GM18508 (cell line): ENCODE results near the gene GCSAM.

ENCODE experiments used
- ATAC-seq: cut with Tn5 transposase; IDR thresholded peaks from one replicate; pipeline ENCODE4 v1.9.1; 2021; ENCODE audit warnings: moderate number of reproducible peaks; ENCODE audit not compliant: insufficient read depth, unreplicated experiment

Gene GCSAM

GRCh38 chr3:112132975-112133448 is at the start of gene GCSAM:
Gene GCSAM (minus strand): TSS chr3:112133248. CDS start chr3:112133120, 128 bp downstream.
- peak; percentile 57 for ATAC-seq

GRCh38 chr3:112175646-112176045 is 42.6 kb upstream of the GCSAM start:
- ATAC-seq, result no peak

GRCh38 chr3:112175037-112175436 is 42.0 kb upstream of the GCSAM start:
- no peak for ATAC-seq

- no peak for ATAC-seq
Measured at GRCh38 chr3:112171144-112171543, 38.1 kb upstream of the GCSAM start.

GRCh38 chr3:112170046-112170445 is 37.0 kb upstream of the GCSAM start:
- no peak for ATAC-seq

GRCh38 chr3:112167758-112168157 is 34.7 kb upstream of the GCSAM start:
- peak; percentile 72 for ATAC-seq

GRCh38 chr3:112149136-112149535 is 16.1 kb upstream of the GCSAM start:
- no peak for ATAC-seq

GRCh38 chr3:112143689-112144088 is 10.6 kb upstream of the GCSAM start:
- no peak for ATAC-seq

GRCh38 chr3:112143251-112143650 is 10.2 kb upstream of the GCSAM start:
- no peak for ATAC-seq

- ATAC-seq, result no peak
Measured at GRCh38 chr3:112141293-112141692, 8.2 kb upstream of the GCSAM start.

GRCh38 chr3:112140584-112140983 is 7.5 kb upstream of the GCSAM start:
- ATAC-seq, result no peak

GRCh38 chr3:112138219-112138969 is 5.3 kb upstream of the GCSAM start:
- no peak for ATAC-seq

- no peak for ATAC-seq
Measured at GRCh38 chr3:112137781-112138180, 4.7 kb upstream of the GCSAM start.

- ATAC-seq, result no peak
Measured at GRCh38 chr3:112136959-112137693, 4.1 kb upstream of the GCSAM start.

GRCh38 chr3:112136046-112136445 is 3.0 kb upstream of the GCSAM start:
- no peak for ATAC-seq

GRCh38 chr3:112134335-112135124 is 1.5 kb upstream of the GCSAM start:
- no peak for ATAC-seq

GRCh38 chr3:112133626-112134334 is 732 bp upstream of the GCSAM start:
- ATAC-seq, result no peak

- no peak for ATAC-seq
Measured at GRCh38 chr3:112132554-112132953, 494 bp downstream of the GCSAM start.

GRCh38 chr3:112132088-112132487 is 960 bp downstream of the GCSAM start:
- ATAC-seq, result no peak

GRCh38 chr3:112131111-112131510 is 1.9 kb downstream of the GCSAM start:
- ATAC-seq, result no peak
